Astrocyte (in vitro differentiated cells and primary cell): ENCODE results near the gene RASGEF1C. TPM values are rescaled to one million over a fixed set of nuclear protein-coding genes. Genes with fewer than 3 reads are reported as not detected.

Experiments
- DNase-seq: peaks from one replicate; pipeline ENCODE4 v3.0.0-alpha.2; 2010; ENCODE audit warnings: low read depth
- FAIRE-seq: peaks from 2 replicates; lab custom pipeline; 2011; peaks lifted over from hg19 to GRCh38; lab: Jason Lieb, UNC
- H2AFZ ChIP-seq: 2 replicates; pipeline ENCODE4 v1.6.0; 2012; ENCODE audit warnings: low read depth, low read length, inconsistent platforms
- H3K27ac ChIP-seq: 2 replicates; pipeline ENCODE4 v1.5.1; 2011; ENCODE audit warnings: low read depth, low read length, inconsistent platforms
- H3K27me3 ChIP-seq: 2 replicates; pipeline ENCODE4 v1.6.0; 2011; ENCODE audit warnings: low read length, inconsistent platforms; ENCODE audit not compliant: insufficient read depth
- H3K36me3 ChIP-seq: 2 replicates; pipeline ENCODE4 v1.5.1; 2011; ENCODE audit warnings: low read length, inconsistent platforms; ENCODE audit not compliant: insufficient read depth
- H3K4me1 ChIP-seq: 2 replicates; pipeline ENCODE4 v1.5.1; 2011; ENCODE audit warnings: low read length, inconsistent platforms; ENCODE audit not compliant: insufficient read depth
- H3K4me2 ChIP-seq: 2 replicates; pipeline ENCODE4 v1.6.0; 2012; ENCODE audit warnings: low read length, inconsistent platforms
- H3K4me3 ChIP-seq: 2 replicates; pipeline ENCODE4 v1.5.1; 2011; ENCODE audit warnings: low read depth, mild to moderate bottlenecking, low read length, inconsistent platforms; ENCODE audit not compliant: insufficient read depth
- H3K79me2 ChIP-seq: 2 replicates; pipeline ENCODE4 v1.6.0; 2012; ENCODE audit warnings: mild to moderate bottlenecking, low read length, inconsistent platforms; ENCODE audit not compliant: insufficient read depth
- H3K9ac ChIP-seq: 2 replicates; pipeline ENCODE4 v1.6.0; 2012; ENCODE audit warnings: mild to moderate bottlenecking, low read length, inconsistent platforms
- H3K9me3 ChIP-seq: 2 replicates; pipeline ENCODE4 v1.5.1; 2012; ENCODE audit warnings: low read depth, mild to moderate bottlenecking, low read length, inconsistent platforms; ENCODE audit not compliant: insufficient read depth
- H4K20me1 ChIP-seq: 2 replicates; pipeline ENCODE4 v1.6.0; 2012; ENCODE audit warnings: low read length, inconsistent platforms; ENCODE audit not compliant: insufficient read depth
- H3K27ac Mint-ChIP-seq: one replicate; pipeline ENCODE4 v1.8.0; 2021; ENCODE audit warnings: mild to moderate bottlenecking, mixed read lengths; ENCODE audit not compliant: unreplicated experiment
- H3K27me3 Mint-ChIP-seq: one replicate; pipeline ENCODE4 v1.8.0; 2021; ENCODE audit warnings: low read depth, mixed read lengths; ENCODE audit not compliant: unreplicated experiment
- H3K36me3 Mint-ChIP-seq: one replicate; pipeline ENCODE4 v1.8.0; 2021; ENCODE audit warnings: low read depth, mixed read lengths; ENCODE audit not compliant: unreplicated experiment
- H3K4me1 Mint-ChIP-seq: one replicate; pipeline ENCODE4 v1.8.0; 2021; ENCODE audit warnings: low read depth, mixed read lengths; ENCODE audit not compliant: unreplicated experiment
- H3K4me3 Mint-ChIP-seq: one replicate; pipeline ENCODE4 v1.8.0; 2021; ENCODE audit warnings: mild to moderate bottlenecking, moderate library complexity, mixed read lengths; ENCODE audit not compliant: unreplicated experiment
- H3K9me3 Mint-ChIP-seq: one replicate; pipeline ENCODE4 v1.8.0; 2021; ENCODE audit warnings: mild to moderate bottlenecking, mixed read lengths; ENCODE audit not compliant: unreplicated experiment
- CTCF ChIP-seq: IDR thresholded peaks from 2 replicates; pipeline ENCODE4 v1.5.1; 2011; ENCODE audit warnings: low read depth, mild to moderate bottlenecking, inconsistent platforms, low read length, moderate library complexity; ENCODE audit not compliant: insufficient read depth
- EZH2 ChIP-seq: IDR thresholded peaks from 2 replicates; pipeline ENCODE4 v1.6.1; 2012; ENCODE audit warnings: mild to moderate bottlenecking, low read length, inconsistent platforms; ENCODE audit not compliant: insufficient read depth
- total RNA-seq: library from RNA; stranded (reverse); gene quantifications from 2 replicates; pipeline ENCODE4 v1.2.1, GENCODE V29; 2021

The RASGEF1C gene
- total RNA-seq, 1 donor from 2014 or later = 0.41 TPM

- Mint-ChIP-seq H3K36me3 (peaks cover 7% of the 10 kb centered on the region), H3K4me3 (no peak overlapping the region), H3K27me3 (no peaks in the 10 kb centered on the region), H3K27ac (no peak overlapping the region), H3K4me1 (peaks cover 26% of the 10 kb centered on the region), H3K9me3 (peaks cover 7% of the 10 kb centered on the region)
- Histone ChIP-seq H2AFZ (no peak overlapping the region), H3K79me2 (peaks cover 78% of the 10 kb centered on the region), H3K9me3 (no peaks in the 10 kb centered on the region), H3K27ac (no peak overlapping the region), H4K20me1 (peaks cover 39% of the 10 kb centered on the region), H3K27me3 (no peaks in the 10 kb centered on the region), H3K4me2 (no peak overlapping the region), H3K9ac (no peak overlapping the region), H3K4me1 (peaks cover 27% of the 10 kb centered on the region), H3K36me3 (no peaks in the 10 kb centered on the region), H3K4me3 (no peak overlapping the region)
- FAIRE-seq (no peak), DNase-seq (no peak)
- TF ChIP-seq EZH2 (no peak), CTCF (no peak)
These were observed 148.8 kb downstream of the RASGEF1C start for GRCh38 chr5:180060192-180060591.

GRCh38 chr5:180059326-180059725 is 149.7 kb downstream of the RASGEF1C start:
- H3K9ac ChIP-seq = no peak overlapping the region
- no peak for FAIRE-seq
- TF ChIP-seq CTCF = no peak
- no peak for TF ChIP-seq EZH2
- H3K27ac ChIP-seq = no peak overlapping the region
- Mint-ChIP-seq H3K27me3 (no peaks in the 10 kb centered on the region), H3K9me3 (peaks cover 7% of the 10 kb centered on the region), H3K4me1 (peaks cover 27% of the 10 kb centered on the region), H3K27ac (peak overlapping the region; percentile 16), H3K36me3 (peaks cover 7% of the 10 kb centered on the region), H3K4me3 (no peak overlapping the region)
- H2AFZ ChIP-seq = no peak overlapping the region
- no peaks in the 10 kb centered on the region for H3K9me3 ChIP-seq
- no peak overlapping the region for H3K4me3 ChIP-seq
- H4K20me1 ChIP-seq = peaks cover 36% of the 10 kb centered on the region
- H3K27me3 ChIP-seq = no peaks in the 10 kb centered on the region
- DNase-seq = peak; percentile 48
- no peak overlapping the region for H3K4me2 ChIP-seq
- H3K36me3 ChIP-seq = no peaks in the 10 kb centered on the region
- H3K4me1 ChIP-seq = peaks cover 27% of the 10 kb centered on the region
- peaks cover 74% of the 10 kb centered on the region for H3K79me2 ChIP-seq

- TF ChIP-seq EZH2 (no peak), CTCF (no peak)
- peaks cover 43% of the 10 kb centered on the region for H4K20me1 ChIP-seq
- H3K4me1 ChIP-seq = peaks cover 23% of the 10 kb centered on the region
- Mint-ChIP-seq H3K4me3 (no peak overlapping the region), H3K9me3 (peaks cover 7% of the 10 kb centered on the region), H3K27me3 (no peaks in the 10 kb centered on the region), H3K27ac (peak overlapping the region; percentile 90), H3K4me1 (peaks cover 33% of the 10 kb centered on the region), H3K36me3 (peaks cover 5% of the 10 kb centered on the region)
- no peak for DNase-seq
- H3K9ac ChIP-seq = no peak overlapping the region
- H3K4me2 ChIP-seq = peak overlapping the region; percentile 52
- H3K79me2 ChIP-seq = peaks cover 73% of the 10 kb centered on the region
- no peak overlapping the region for H2AFZ ChIP-seq
- no peak overlapping the region for H3K4me3 ChIP-seq
- no peak for FAIRE-seq
- H3K27me3 ChIP-seq = no peaks in the 10 kb centered on the region
- peak overlapping the region; percentile 2 for H3K27ac ChIP-seq
- no peaks in the 10 kb centered on the region for H3K9me3 ChIP-seq
- H3K36me3 ChIP-seq = no peaks in the 10 kb centered on the region
These were observed 152.9 kb downstream of the RASGEF1C start for GRCh38 chr5:180056153-180056552.
